A549 (cell line): Measurements from ENCODE around the gene STIMATE. TPM values are rescaled to one million over a fixed set of nuclear protein-coding genes. Genes with fewer than 3 reads are reported as not detected.

Experiments used
- ATAC-seq, 2 experiments: fragments of 200-7000 bp in 1 of 2; fragments of >200 bp in 1 of 2; cut with Nextera tagmentation in 1 of 2; cut with Tn5 transposase in 1 of 2; 3 replicates each; pipeline versions ENCODE4 v1.8.0 to v1.9.1; 2018 to 2020; ENCODE audit warnings: mild to moderate bottlenecking in 1 of 2, moderate library complexity in 1 of 2
- CTCF ChIA-PET: fragments of 300-600 bp; sonication (Branson Sonifier 250); formaldehyde crosslinking; extraction: SDS; loops from one replicate; lab custom pipeline; 2021; ENCODE audit warnings: antibody characterized with exemption, inconsistent platforms; lab: Yijun Ruan, JAX
- POLR2A ChIA-PET: fragments of 350-600 bp; formaldehyde crosslinking; extraction: SDS; loops from one replicate; lab custom pipeline; 2021; ENCODE audit warnings: antibody characterized with exemption, inconsistent platforms; lab: Yijun Ruan, JAX
- DNase-seq, 2 experiments: peaks; one replicate each; pipeline versions ENCODE4 v3.0.0 to v3.0.0-alpha.2; 2011 to 2016; ENCODE audit warnings: low read depth in 1 of 2, low spot score in 1 of 2
- FAIRE-seq: peaks from 2 replicates; lab custom pipeline; 2011; peaks lifted over from hg19 to GRCh38; lab: Jason Lieb, UNC
- H3K27ac ChIP-seq, 2 experiments: fragments of >200 bp; sonication (Bioruptor Twin); formaldehyde crosslinking; 3 replicates each; pipeline ENCODE4 v1.5.1; 2016 to 2017
- H3K4me1 ChIP-seq: fragments of >200 bp; sonication (Bioruptor Twin); formaldehyde crosslinking; 3 replicates; pipeline ENCODE4 v1.6.1; 2016
- H3K4me2 ChIP-seq: fragments of >200 bp; sonication (Bioruptor Twin); formaldehyde crosslinking; 3 replicates; pipeline ENCODE4 v1.6.1; 2016
- H3K4me3 ChIP-seq: fragments of >200 bp; sonication (Bioruptor Twin); formaldehyde crosslinking; 3 replicates; pipeline ENCODE4 v1.5.1; 2016
- H3K9me3 ChIP-seq: fragments of >200 bp; sonication (Bioruptor Twin); formaldehyde crosslinking; 3 replicates; pipeline ENCODE4 v1.6.1; 2016
- BHLHE40 ChIP-seq: IDR thresholded peaks from 2 replicates; pipeline ENCODE4 v1.6.1; 2012; ENCODE audit warnings: low read depth, low read length, inconsistent platforms
- CBX8 ChIP-seq: fragments of 200-600 bp; sonication (generic); IDR thresholded peaks from 2 replicates; pipeline ENCODE4 v1.6.1; 2016
- CHD2 ChIP-seq: fragments of 150-350 bp; IDR thresholded peaks from 2 replicates; pipeline ENCODE4 v1.6.1; 2014; ENCODE audit warnings: low read length; ENCODE audit not compliant: partially characterized antibody
- EHF ChIP-seq: fragments of 250-450 bp; sonication (Bioruptor Pico); IDR thresholded peaks from 2 replicates; pipeline ENCODE4 v1.5.0; 2020; ENCODE audit warnings: mild to moderate bottlenecking
- FOSL2 ChIP-seq, 2 experiments: fragments of 450-650 bp in 1 of 2; fragments of >200 bp in 1 of 2; sonication (Bioruptor Twin) in 1 of 2; formaldehyde crosslinking; IDR thresholded peaks; 2 replicates each; pipeline versions ENCODE4 v1.5.0 to v1.6.1; 2016 to 2020; ENCODE audit warnings: mild to moderate bottlenecking in 1 of 2, moderate library complexity in 1 of 2
- FOXS1 ChIP-seq: fragments of 250-450 bp; sonication (Bioruptor Pico); IDR thresholded peaks from 2 replicates; pipeline ENCODE4 v1.5.0; 2020; ENCODE audit warnings: mild to moderate bottlenecking, moderate library complexity
- HES2 ChIP-seq: fragments of >200 bp; sonication (Bioruptor Twin); formaldehyde crosslinking; IDR thresholded peaks from 2 replicates; pipeline ENCODE4 v1.6.1; 2016
- HEYL ChIP-seq: fragments of 250-450 bp; sonication (Bioruptor Pico); IDR thresholded peaks from 2 replicates; pipeline ENCODE4 v1.8.0; 2021; ENCODE audit warnings: mild to moderate bottlenecking, moderate library complexity
- HMGXB4 ChIP-seq: fragments of 250-450 bp; sonication (Bioruptor Pico); IDR thresholded peaks from 2 replicates; pipeline ENCODE4 v1.5.0; 2021; ENCODE audit warnings: mild to moderate bottlenecking, moderate library complexity, borderline replicate concordance
- HOXB13 ChIP-seq: fragments of 250-450 bp; sonication (Bioruptor Pico); IDR thresholded peaks from 2 replicates; pipeline ENCODE4 v1.5.0; 2020; ENCODE audit warnings: low read depth, mild to moderate bottlenecking, moderate library complexity
- HOXB5 ChIP-seq: fragments of 250-450 bp; sonication (Bioruptor Pico); IDR thresholded peaks from 2 replicates; pipeline ENCODE4 v1.5.0; 2020; ENCODE audit warnings: mild to moderate bottlenecking, moderate library complexity
- KDM1A ChIP-seq: fragments of 200-600 bp; sonication (generic); IDR thresholded peaks from 2 replicates; pipeline ENCODE4 v1.6.1; 2016; ENCODE audit warnings: low read depth, mild to moderate bottlenecking
- MAFK ChIP-seq: fragments of 450-650 bp; IDR thresholded peaks from 2 replicates; pipeline ENCODE4 v1.6.1; 2014; ENCODE audit not compliant: partially characterized antibody
- MAX ChIP-seq: IDR thresholded peaks from 2 replicates; pipeline ENCODE4 v1.6.1; 2012
- RARB ChIP-seq: fragments of 250-450 bp; sonication (Bioruptor Pico); IDR thresholded peaks from 2 replicates; pipeline ENCODE4 v1.8.0; 2021; ENCODE audit warnings: mild to moderate bottlenecking, moderate library complexity
- RCOR1 ChIP-seq: fragments of 150-350 bp; IDR thresholded peaks from 2 replicates; pipeline ENCODE4 v1.6.1; 2014; ENCODE audit warnings: antibody characterized with exemption, low read length, low read depth
- REST ChIP-seq: fragments of 200-600 bp; sonication (generic); IDR thresholded peaks from 2 replicates; pipeline ENCODE4 v1.6.1; 2016; ENCODE audit warnings: antibody characterized with exemption, mild to moderate bottlenecking, moderate library complexity
- SMC3 ChIP-seq: fragments of >200 bp; sonication (Bioruptor Twin); formaldehyde crosslinking; IDR thresholded peaks from 3 replicates; pipeline ENCODE4 v1.6.1; 2018; ENCODE audit warnings: inconsistent platforms
- SREBF2 ChIP-seq: fragments of 450-650 bp; IDR thresholded peaks from 2 replicates; pipeline ENCODE4 v1.6.1; 2014; ENCODE audit warnings: mild to moderate bottlenecking, moderate library complexity
- TP53 ChIP-seq: fragments of 250-450 bp; sonication (Bioruptor Pico); IDR thresholded peaks from 2 replicates; pipeline ENCODE4 v1.5.0; 2021; ENCODE audit warnings: mild to moderate bottlenecking, moderate library complexity
- ZC3H11A ChIP-seq: fragments of 450-650 bp; IDR thresholded peaks from 2 replicates; pipeline ENCODE4 v1.6.1; 2014; ENCODE audit warnings: antibody characterized with exemption, mild to moderate bottlenecking
- WGBS: methylation state at CpG from one replicate; pipeline ENCODE4 v1.1.6; 2017; ENCODE audit errors: missing lambda C conversion rate; 5-methylcytosine and 5-hydroxymethylcytosine counted together
- polyA plus RNA-seq, 4 experiments: library from polyadenylated mRNA; depleted of rRNA in 3 of 4; stranded (reverse); fragments of >200 nt; fragmentation: RNase III in 1 of 4; extraction: RNeasy Plus Mini Kit Qiagen cat#74134 plus additional on column Dnase treatment in 1 of 4; gene quantifications; 2 replicates in 3 of 4; 3 replicates in 1 of 4; pipeline ENCODE4 v1.2.3, GENCODE V29; 2011 to 2017

STIMATE gene
- polyA plus RNA-seq, 2 of the 4 experiments (the other 2 are of a cell fraction) = 5.2 to 5.5 TPM

- Histone ChIP-seq H3K4me3 (no peak overlapping the region), H3K9me3 (no peaks in the 10 kb centered on the region), H3K4me2 (no peak overlapping the region), H3K27ac (no peak overlapping the region), H3K4me1 (no peaks in the 10 kb centered on the region)
- DNase-seq (no peak), ATAC-seq (no peak), FAIRE-seq (no peak)
- WGBS = 87% methylated on average over 4 of the region's 4 CpGs
- ChIA-PET POLR2A (no interaction called here), CTCF (no interaction called here)
- TF ChIP-seq HEYL (CRISPR knock-in tag) (no peak), EHF (CRISPR knock-in tag) (no peak)
Observed at GRCh38 chr3:52887166-52887565, 10.2 kb downstream of the STIMATE start.

GRCh38 chr3:52886049-52886730 is 11.2 kb downstream of the STIMATE start:
- 89% methylated on average over 5 of the region's 5 CpGs for WGBS
- Histone ChIP-seq H3K4me3 (no peak overlapping the region), H3K27ac (no peak overlapping the region), H3K9me3 (no peaks in the 10 kb centered on the region), H3K4me1 (no peaks in the 10 kb centered on the region), H3K4me2 (no peak overlapping the region)
- no peak for TF ChIP-seq SREBF2
- CTCF ChIA-PET = no interaction called here
- DNase-seq = no peak
- POLR2A ChIA-PET = no interaction called here
- FAIRE-seq = no peak
- no peak for ATAC-seq

GRCh38 chr3:52882377-52882776 is 15.0 kb downstream of the STIMATE start:
- ATAC-seq (no peak), FAIRE-seq (no peak), DNase-seq (no peak)
- WGBS = 72% methylated on average over 4 of the region's 4 CpGs
- TF ChIP-seq CHD2 (no peak), HES2 (no peak), TP53 (CRISPR knock-in tag) (no peak), BHLHE40 (no peak), MAFK (no peak), RCOR1 (no peak), HMGXB4 (CRISPR knock-in tag) (no peak), HOXB5 (CRISPR knock-in tag) (no peak), HOXB13 (CRISPR knock-in tag) (no peak), FOSL2 (IDR thresholded peaks at IDR 0.05) (no peak), FOSL2 (CRISPR knock-in tag; IDR thresholded peaks at IDR 0.05) (no peak), REST (no peak), CBX8 (no peak), MAX (no peak), KDM1A (no peak), FOXS1 (no peak), SMC3 (no peak), HEYL (CRISPR knock-in tag) (no peak), ZC3H11A (no peak), RARB (CRISPR knock-in tag) (no peak)
- ChIA-PET POLR2A (no interaction called here), CTCF (no interaction called here)
- Histone ChIP-seq H3K4me1 (no peaks in the 10 kb centered on the region), H3K4me3 (no peak overlapping the region), H3K27ac (no peak overlapping the region), H3K9me3 (no peaks in the 10 kb centered on the region), H3K4me2 (no peak overlapping the region)
